ENCODE measurements around the gene TCF7L2. TPM values are rescaled to one million over a fixed set of nuclear protein-coding genes. Genes with fewer than 3 reads are reported as not detected.

The TCF7L2 gene
- total RNA-seq, 4 donors from 2014 or later, result 12.7 to 59.9 (median 16.1) TPM

DNA sequence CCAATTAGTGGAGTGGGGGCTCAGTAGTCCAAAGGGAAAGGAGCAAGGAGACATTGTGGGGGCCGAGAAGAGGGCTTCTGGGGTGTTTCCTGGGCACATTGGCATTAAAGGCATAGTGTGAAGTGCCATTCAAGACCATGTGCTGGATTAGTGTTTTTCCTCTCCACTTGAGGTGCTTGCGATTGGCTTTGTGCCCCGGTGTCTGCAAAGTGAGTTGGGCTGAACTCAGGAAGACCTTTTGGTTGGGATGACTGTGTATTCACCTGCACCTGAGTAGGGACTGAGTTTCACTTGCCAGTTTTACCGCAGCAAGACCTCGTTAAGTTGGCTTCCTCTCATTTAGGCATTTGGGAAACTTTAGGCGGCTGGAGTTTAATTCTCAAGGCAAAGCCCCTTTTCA lies 73.0 kb downstream of the TCF7L2 start:
- Histone ChIP-seq H3K27ac (no peak overlapping the region), H3K4me3 (no peak overlapping the region), H3K36me3 (no peaks in the 10 kb centered on the region), H3K4me1 (peaks cover 20% of the 10 kb centered on the region in 2 donors), H3K9me3 (no peaks in the 10 kb centered on the region), H3K27me3 (no peaks in the 10 kb centered on the region)
- TF ChIP-seq POLR2A (IDR thresholded peaks at IDR 0.05), result no peak
- TF ChIP-seq, protein P1, sequence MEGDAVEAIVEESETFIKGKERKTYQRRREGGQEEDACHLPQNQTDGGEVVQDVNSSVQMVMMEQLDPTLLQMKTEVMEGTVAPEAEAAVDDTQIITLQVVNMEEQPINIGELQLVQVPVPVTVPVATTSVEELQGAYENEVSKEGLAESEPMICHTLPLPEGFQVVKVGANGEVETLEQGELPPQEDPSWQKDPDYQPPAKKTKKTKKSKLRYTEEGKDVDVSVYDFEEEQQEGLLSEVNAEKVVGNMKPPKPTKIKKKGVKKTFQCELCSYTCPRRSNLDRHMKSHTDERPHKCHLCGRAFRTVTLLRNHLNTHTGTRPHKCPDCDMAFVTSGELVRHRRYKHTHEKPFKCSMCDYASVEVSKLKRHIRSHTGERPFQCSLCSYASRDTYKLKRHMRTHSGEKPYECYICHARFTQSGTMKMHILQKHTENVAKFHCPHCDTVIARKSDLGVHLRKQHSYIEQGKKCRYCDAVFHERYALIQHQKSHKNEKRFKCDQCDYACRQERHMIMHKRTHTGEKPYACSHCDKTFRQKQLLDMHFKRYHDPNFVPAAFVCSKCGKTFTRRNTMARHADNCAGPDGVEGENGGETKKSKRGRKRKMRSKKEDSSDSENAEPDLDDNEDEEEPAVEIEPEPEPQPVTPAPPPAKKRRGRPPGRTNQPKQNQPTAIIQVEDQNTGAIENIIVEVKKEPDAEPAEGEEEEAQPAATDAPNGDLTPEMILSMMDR (IDR thresholded peaks at IDR 0.05), result no peak
- DNase-seq, result no peak
- intact Hi-C loops (cut with DNase I; ENCODE audit: low total_unique reads), result no loop called here

DNA sequence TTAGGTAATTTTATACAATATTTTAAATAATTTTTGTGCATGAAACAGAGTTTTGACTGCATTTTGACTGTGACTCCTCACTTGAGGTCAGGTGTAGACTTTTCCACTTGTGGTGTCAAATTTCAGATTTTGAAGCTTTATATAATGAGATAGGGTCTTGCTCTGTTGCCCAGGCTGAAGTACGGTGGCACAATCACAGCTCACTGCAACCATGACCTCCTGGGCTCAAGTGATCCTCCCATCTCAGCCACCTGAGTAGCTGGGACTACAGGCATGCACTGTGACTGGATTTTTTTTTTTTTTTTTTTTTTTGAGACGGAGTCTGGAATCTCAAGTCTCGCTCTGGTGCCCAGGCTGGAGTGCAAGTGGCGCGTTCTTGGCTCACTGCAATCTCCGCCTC lies 74.9 kb downstream of the TCF7L2 start:
- Histone ChIP-seq H3K27ac (no peak overlapping the region), H3K4me1 (peaks cover 20 to 23% of the 10 kb centered on the region in 2 donors), H3K36me3 (no peaks in the 10 kb centered on the region), H3K4me3 (no peak overlapping the region), H3K27me3 (no peaks in the 10 kb centered on the region), H3K9me3 (no peaks in the 10 kb centered on the region)
- intact Hi-C loops (cut with DNase I; ENCODE audit: low total_unique reads), result no loop called here
- TF ChIP-seq, protein P1 (IDR thresholded peaks at IDR 0.05), result no peak
- no peak for TF ChIP-seq POLR2A (IDR thresholded peaks at IDR 0.05)
- no peak for DNase-seq

DNA sequence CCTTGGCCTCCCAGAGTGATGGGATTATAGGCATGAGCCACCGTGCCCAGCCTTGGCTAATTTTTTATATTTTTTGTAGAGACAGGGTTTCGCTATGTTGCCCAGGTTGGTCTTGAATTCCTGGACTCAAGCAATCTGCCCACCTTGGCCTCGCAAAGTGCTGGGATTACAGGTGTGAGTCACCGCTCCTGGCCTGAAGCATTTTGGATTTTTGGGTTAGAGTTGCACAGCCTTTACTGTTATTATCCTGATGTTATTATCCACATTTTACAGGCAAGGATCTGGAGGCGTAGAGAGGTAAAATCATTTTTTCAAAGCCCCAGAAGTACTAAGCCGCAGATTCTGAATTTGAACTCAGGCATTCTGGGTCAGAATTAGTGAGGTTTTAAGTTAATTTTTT lies 75.4 kb downstream of the TCF7L2 start:
- intact Hi-C loops (cut with DNase I; ENCODE audit: low total_unique reads), result no loop called here
- no peak for TF ChIP-seq POLR2A (IDR thresholded peaks at IDR 0.05)
- TF ChIP-seq, protein P1 (IDR thresholded peaks at IDR 0.05), result no peak
- no peak for DNase-seq

DNA sequence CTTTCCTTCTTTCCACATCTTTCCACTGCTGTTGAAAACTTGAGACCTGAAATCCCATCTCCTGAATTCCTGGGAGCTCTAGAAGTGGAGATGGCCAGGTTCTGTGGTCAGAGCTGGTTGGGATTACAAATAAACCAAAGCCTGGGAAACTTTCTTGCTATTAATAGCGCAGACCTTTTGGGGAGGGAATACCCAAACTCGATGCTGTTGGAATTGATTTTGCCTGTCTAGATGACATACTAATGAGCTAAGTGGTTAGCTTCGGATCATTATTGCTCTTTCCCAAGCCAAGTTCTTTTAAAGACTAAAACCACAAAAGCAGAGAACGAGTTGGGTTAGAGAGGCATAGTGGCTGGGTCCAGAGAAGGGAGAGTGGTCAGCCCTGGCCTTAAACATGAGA lies 76.6 kb downstream of the TCF7L2 start:
- no peaks in the 10 kb centered on the region for H3K27me3 ChIP-seq
- no peaks in the 10 kb centered on the region for H3K36me3 ChIP-seq
- no peaks in the 10 kb centered on the region for H3K9me3 ChIP-seq
- no peak for DNase-seq
- TF ChIP-seq, protein P1 (IDR thresholded peaks at IDR 0.05), result no peak
- no peak for TF ChIP-seq POLR2A (IDR thresholded peaks at IDR 0.05)
- peaks cover 20% of the 10 kb centered on the region in 2 donors for H3K4me1 ChIP-seq
- intact Hi-C loops (cut with DNase I; ENCODE audit: low total_unique reads), result no loop called here
- H3K4me3 ChIP-seq, result no peak overlapping the region
- H3K27ac ChIP-seq, result peak overlapping the region; percentile 67 to 74

More for the DNA sequence above, 75.4 kb downstream of the TCF7L2 start:
- Histone ChIP-seq H3K27me3 (no peaks in the 10 kb centered on the region), H3K4me3 (no peak overlapping the region), H3K27ac (no peak overlapping the region), H3K9me3 (no peaks in the 10 kb centered on the region), H3K4me1 (peaks cover 20 to 23% of the 10 kb centered on the region in 2 donors), H3K36me3 (no peaks in the 10 kb centered on the region)

DNA sequence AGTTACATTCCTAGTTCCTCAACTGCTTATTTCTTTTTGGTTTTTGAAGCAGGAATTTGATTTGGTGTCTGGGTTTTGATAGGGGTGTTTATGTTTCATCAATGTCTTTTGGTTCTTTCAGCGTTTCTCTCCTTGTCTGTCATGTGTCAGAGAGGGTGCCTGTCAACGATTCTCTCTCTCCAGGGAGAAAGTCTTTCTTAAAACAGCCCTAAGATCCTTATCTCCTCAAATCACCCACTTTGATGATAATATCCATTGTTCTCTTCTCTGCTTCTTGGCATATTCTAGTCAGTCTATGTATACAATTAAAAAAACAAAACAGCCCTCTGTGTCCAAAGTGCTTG lies 77.2 kb downstream of the TCF7L2 start:
- H3K27me3 ChIP-seq, result no peaks in the 10 kb centered on the region
- no peak for TF ChIP-seq POLR2A (IDR thresholded peaks at IDR 0.05)
- TF ChIP-seq, protein P1 (IDR thresholded peaks at IDR 0.05), result no peak
- no peak overlapping the region for H3K4me3 ChIP-seq
- peaks cover 20% of the 10 kb centered on the region in 2 donors for H3K4me1 ChIP-seq
- no peaks in the 10 kb centered on the region for H3K36me3 ChIP-seq
- no peaks in the 10 kb centered on the region for H3K9me3 ChIP-seq
- no peak for DNase-seq
- H3K27ac ChIP-seq, result peak overlapping the region; percentile 67 to 74
- intact Hi-C loops (cut with DNase I; ENCODE audit: low total_unique reads), result no loop called here
